Testis (tissue), 3 donors: Measurements from ENCODE around the gene ZNF552. TPM values are rescaled to one million over a fixed set of nuclear protein-coding genes. Genes with fewer than 3 reads are reported as not detected.

ENCODE experiments used
- DNase-seq: peaks from one replicate; pipeline ENCODE4 v3.0.0-alpha.2; 2019
- H3K27ac ChIP-seq, 2 donors: fragments of 200-600 bp; sonication (generic); one replicate each; pipeline ENCODE4 v1.5.1; 2019
- H3K27me3 ChIP-seq: fragments of 200-600 bp; sonication (generic); one replicate; pipeline ENCODE4 v1.5.1; 2019
- H3K36me3 ChIP-seq: fragments of 200-600 bp; sonication (generic); one replicate; pipeline ENCODE4 v1.5.1; 2017; ENCODE audit warnings: low read depth; ENCODE audit errors: missing control alignments
- H3K4me1 ChIP-seq: fragments of 200-600 bp; sonication (generic); one replicate; pipeline ENCODE4 v1.5.1; 2019
- H3K4me3 ChIP-seq, 2 donors: fragments of 200-600 bp; sonication (generic); one replicate each; pipeline ENCODE4 v1.5.1; 2017 to 2019
- H3K9me3 ChIP-seq: fragments of 200-600 bp; sonication (generic); one replicate; pipeline ENCODE4 v1.5.1; 2017
- CTCF ChIP-seq, 3 experiments: fragments of 450-650 bp in 2 of 3; fragments of 200-600 bp in 1 of 3; sonication (generic) in 1 of 3; IDR thresholded peaks; one replicate each; pipeline ENCODE4 v1.5.1; 2016 to 2019; ENCODE audit warnings: antibody characterized with exemption in 3 of 3, mild to moderate bottlenecking in 2 of 3, moderate library complexity in 1 of 3
- POLR2A ChIP-seq: fragments of 450-650 bp; IDR thresholded peaks from one replicate; pipeline ENCODE4 v1.6.1; 2017; ENCODE audit warnings: antibody characterized with exemption, mild to moderate bottlenecking, moderate library complexity
- WGBS, 2 donors: methylation state at CpG; one replicate each; pipeline ENCODE4 v1.1.5; 2018; 5-methylcytosine and 5-hydroxymethylcytosine counted together
- intact Hi-C: fragments of 100-400 bp; cut with DNase I; formaldehyde crosslinking; loops from one replicate; pipeline ENCODE4 v1.15.1; 2023; ENCODE audit warnings: low total_unique reads
- polyA plus RNA-seq: library from polyadenylated mRNA; stranded (reverse); fragments of 350-450 nt; fragmentation: Illumina TruSeq; extraction: RNeasy Lipid Tissue Mini Kit (QIAGEN cat#74804); gene quantifications from one replicate; pipeline ENCODE4 v1.2.3, GENCODE V29; 2014; ENCODE audit warnings: low read depth, low replicate concordance; ENCODE audit not compliant: insufficient read depth
- total RNA-seq, 2 donors: library from RNA; depleted of rRNA; stranded (reverse); fragments of >200 nt; gene quantifications; one replicate each; pipeline ENCODE4 v1.2.3, GENCODE V29; 2016

The ZNF552 gene
- total and polyA plus RNA-seq, 3 donors from 2014 or later = 4.4 to 11.4 (median 9.5) TPM

GRCh38 chr19:57818378-57818777, 3.7 kb upstream of the ZNF552 start:
- Histone ChIP-seq H3K27me3 (no peaks in the 10 kb centered on the region), H3K9me3 (no peaks in the 10 kb centered on the region), H3K4me1 (peaks cover 6% of the 10 kb centered on the region), H3K4me3 (no peak overlapping the region), H3K27ac (no peak overlapping the region), H3K36me3 (no peaks in the 10 kb centered on the region)
- no peak for DNase-seq
- intact Hi-C loops = no loop called here
- WGBS, 2 donors = 82 to 91% methylated on average over 7 of the region's 7 CpGs
- TF ChIP-seq CTCF (IDR thresholded peaks at IDR 0.05) (no peak), POLR2A (no peak)

- H3K27me3 ChIP-seq = no peaks in the 10 kb centered on the region
- H3K27ac ChIP-seq = no peak overlapping the region
- H3K4me3 ChIP-seq = no peak overlapping the region
- intact Hi-C loops = no loop called here
- no peaks in the 10 kb centered on the region for H3K36me3 ChIP-seq
- H3K9me3 ChIP-seq = no peaks in the 10 kb centered on the region
- DNase-seq = no peak
- H3K4me1 ChIP-seq = peaks cover 6% of the 10 kb centered on the region
- WGBS, 2 donors = 94 to 95% methylated on average over 14 of the region's 14 CpGs
- no peak for TF ChIP-seq POLR2A
- TF ChIP-seq CTCF (IDR thresholded peaks at IDR 0.05) = no peak
Measured at GRCh38 chr19:57817976-57818375, 3.3 kb upstream of the ZNF552 start.

GRCh38 chr19:57816652-57817051, 1.9 kb upstream of the ZNF552 start:
- 78 to 83% methylated on average over 7 of the region's 7 CpGs for WGBS, 2 donors
- intact Hi-C loops = no loop called here
- H3K4me3 ChIP-seq = no peak overlapping the region

GRCh38 chr19:57815247-57816075, 748 bp upstream of the ZNF552 start:
- TF ChIP-seq POLR2A (no peak), CTCF (IDR thresholded peaks at IDR 0.05) (no peak)
- DNase-seq = no peak
- Histone ChIP-seq H3K9me3 (no peaks in the 10 kb centered on the region), H3K27ac (peak overlapping the region in 1 of 2 donors; percentile 39), H3K4me3 (peak overlapping the region; percentile 66 to 75), H3K36me3 (no peaks in the 10 kb centered on the region), H3K4me1 (no peaks in the 10 kb centered on the region), H3K27me3 (no peaks in the 10 kb centered on the region)
- intact Hi-C loops = no loop called here
- WGBS, 2 donors = 86 to 87% methylated on average over 17 of the region's 17 CpGs

More at GRCh38 chr19:57816652-57817051, 1.9 kb upstream of the ZNF552 start:
- no peaks in the 10 kb centered on the region for H3K36me3 ChIP-seq
- H3K4me1 ChIP-seq = peaks cover 3% of the 10 kb centered on the region
- TF ChIP-seq CTCF (IDR thresholded peaks at IDR 0.05) (no peak), POLR2A (no peak)
- H3K9me3 ChIP-seq = no peaks in the 10 kb centered on the region
- H3K27ac ChIP-seq = no peak overlapping the region
- H3K27me3 ChIP-seq = no peaks in the 10 kb centered on the region
- no peak for DNase-seq
